ENCODE measurements around the gene ZFPM1.

- TF ChIP-seq CTCF (IDR thresholded peaks at IDR 0.05) (no peak), POLR2A (IDR thresholded peaks at IDR 0.05) (no peak)
Measured at GRCh38 chr16:88487124-88487432, 34.0 kb downstream of the ZFPM1 start.

Data from body of pancreas (tissue), 4 donors.